Ovary (tissue), 3 donors: ENCODE measurements around the gene HDAC11.

Experiments used
- EP300 ChIP-seq: sonication (generic); formaldehyde crosslinking; IDR thresholded peaks from one replicate; pipeline ENCODE4 v1.6.1; 2017; ENCODE audit warnings: antibody characterized with exemption
- POLR2A ChIP-seq: fragments of 450-650 bp; IDR thresholded peaks from one replicate; pipeline ENCODE4 v1.6.1; 2017; ENCODE audit warnings: antibody characterized with exemption, mild to moderate bottlenecking, moderate library complexity
- TF ChIP-seq, protein P1 (sequence below), 3 donors: fragments of 450-650 bp in 2 of 3; fragments of 200-600 bp in 1 of 3; IDR thresholded peaks; one replicate each; pipeline versions ENCODE4 v1.5.1 to v1.8.0; 2016 to 2022; ENCODE audit warnings: antibody characterized with exemption in 3 of 3, mild to moderate bottlenecking in 1 of 3
- donor health status: DM: no; HTN: no; CAD: no.

DNA sequence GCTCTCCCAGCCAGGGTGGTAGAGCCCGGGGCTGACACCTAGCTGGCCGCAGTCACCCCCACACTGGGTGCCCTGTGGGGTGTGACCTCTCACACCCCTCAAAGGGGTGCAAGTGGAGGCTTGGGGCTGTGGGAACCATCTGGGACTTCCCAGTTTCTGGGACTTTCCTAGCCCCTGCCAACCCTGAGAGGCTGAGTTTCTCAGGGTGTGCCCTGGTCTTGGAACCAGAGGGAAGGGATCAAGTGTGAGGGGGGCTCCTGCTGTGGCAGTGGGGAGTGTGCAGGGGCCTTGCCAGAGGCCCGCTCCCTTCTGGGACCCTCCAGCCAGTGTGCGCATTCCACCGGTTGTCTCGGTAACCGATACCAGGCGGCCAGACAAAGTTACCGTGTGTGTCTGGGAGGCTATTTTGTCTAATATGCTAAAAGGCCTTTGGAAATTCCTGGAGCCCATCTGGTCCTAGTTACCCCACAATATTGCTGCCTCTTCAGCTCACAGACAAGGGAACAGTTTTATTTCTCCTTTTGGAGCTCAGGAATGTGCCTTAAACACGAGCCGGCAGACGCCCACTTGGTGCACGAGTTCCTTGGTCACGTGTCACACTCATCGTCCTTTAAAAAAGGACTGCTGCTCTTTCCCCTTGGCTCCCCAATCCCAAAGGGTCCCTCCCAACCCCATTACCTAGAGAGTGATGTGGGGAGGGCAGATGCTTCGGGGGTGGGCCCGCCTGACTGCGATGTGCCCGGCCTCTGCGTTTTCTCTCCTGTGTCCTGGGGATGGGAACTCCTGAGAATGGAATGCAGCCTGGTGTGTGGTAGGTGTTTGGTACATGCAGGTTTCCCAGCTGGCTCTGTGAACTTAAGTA is 33.2 kb downstream of the HDAC11 start:
- TF ChIP-seq POLR2A: no peak
- TF ChIP-seq, protein P1, sequence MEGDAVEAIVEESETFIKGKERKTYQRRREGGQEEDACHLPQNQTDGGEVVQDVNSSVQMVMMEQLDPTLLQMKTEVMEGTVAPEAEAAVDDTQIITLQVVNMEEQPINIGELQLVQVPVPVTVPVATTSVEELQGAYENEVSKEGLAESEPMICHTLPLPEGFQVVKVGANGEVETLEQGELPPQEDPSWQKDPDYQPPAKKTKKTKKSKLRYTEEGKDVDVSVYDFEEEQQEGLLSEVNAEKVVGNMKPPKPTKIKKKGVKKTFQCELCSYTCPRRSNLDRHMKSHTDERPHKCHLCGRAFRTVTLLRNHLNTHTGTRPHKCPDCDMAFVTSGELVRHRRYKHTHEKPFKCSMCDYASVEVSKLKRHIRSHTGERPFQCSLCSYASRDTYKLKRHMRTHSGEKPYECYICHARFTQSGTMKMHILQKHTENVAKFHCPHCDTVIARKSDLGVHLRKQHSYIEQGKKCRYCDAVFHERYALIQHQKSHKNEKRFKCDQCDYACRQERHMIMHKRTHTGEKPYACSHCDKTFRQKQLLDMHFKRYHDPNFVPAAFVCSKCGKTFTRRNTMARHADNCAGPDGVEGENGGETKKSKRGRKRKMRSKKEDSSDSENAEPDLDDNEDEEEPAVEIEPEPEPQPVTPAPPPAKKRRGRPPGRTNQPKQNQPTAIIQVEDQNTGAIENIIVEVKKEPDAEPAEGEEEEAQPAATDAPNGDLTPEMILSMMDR (IDR thresholded peaks at IDR 0.05): no peak
- TF ChIP-seq EP300: no peak
